OCI-LY7 (cell line): ENCODE results near the gene ARL3. TPM values are rescaled to one million over a fixed set of nuclear protein-coding genes. Genes with fewer than 3 reads are reported as not detected.

ENCODE experiments used
- BruUV-seq: library from RNA; stranded (reverse); fragments of 400-500 nt; replicated peaks from 2 replicates; lab custom pipeline; 2021; lab: Mats Ljungman, UMichigan
- CTCF ChIA-PET: fragments of 300-600 bp; sonication (Branson Sonifier 250); formaldehyde crosslinking; loops from one replicate; lab custom pipeline; 2022; ENCODE audit warnings: antibody characterized with exemption; ENCODE audit not compliant: unreplicated experiment; lab: Charles Lee
- POLR2A ChIA-PET: fragments of 300-600 bp; sonication (Branson Sonifier 250); formaldehyde crosslinking; loops from one replicate; lab custom pipeline; 2022; ENCODE audit warnings: antibody characterized with exemption; lab: Charles Lee
- DNase-seq: peaks from one replicate; pipeline ENCODE4 v3.0.0-alpha.2; 2015; ENCODE audit warnings: low spot score
- H2AFZ ChIP-seq: fragments of 200-600 bp; sonication (generic), shearing (Covaris generic); 2 replicates; pipeline ENCODE4 v1.6.1; 2014; ENCODE audit warnings: mild to moderate bottlenecking, antibody characterized with exemption, low read length, moderate library complexity
- H3K27ac ChIP-seq: fragments of 200-600 bp; sonication (generic); 2 replicates; pipeline ENCODE4 v1.5.1; 2014; ENCODE audit warnings: mixed run types, low read depth, mild to moderate bottlenecking, moderate library complexity, low read length, inconsistent platforms; ENCODE audit not compliant: poor library complexity, severe bottlenecking
- H3K36me3 ChIP-seq: fragments of 200-600 bp; sonication (generic); 2 replicates; pipeline ENCODE4 v1.6.1; 2014; ENCODE audit warnings: mild to moderate bottlenecking, antibody characterized with exemption, low read length, moderate library complexity, mixed read lengths; ENCODE audit not compliant: insufficient read depth
- H3K4me1 ChIP-seq: fragments of 200-600 bp; sonication (generic); 2 replicates; pipeline ENCODE4 v1.5.1; 2014; ENCODE audit warnings: mild to moderate bottlenecking, low read length; ENCODE audit not compliant: insufficient read depth, poor library complexity, severe bottlenecking
- H3K4me2 ChIP-seq: fragments of 200-600 bp; sonication (generic); 2 replicates; pipeline ENCODE4 v1.6.1; 2014; ENCODE audit warnings: mild to moderate bottlenecking, low read length
- H3K4me3 ChIP-seq: fragments of 200-600 bp; sonication (generic); 2 replicates; pipeline ENCODE4 v1.5.1; 2014; ENCODE audit warnings: mild to moderate bottlenecking, low read depth, low read length; ENCODE audit not compliant: poor library complexity, severe bottlenecking
- H3K79me2 ChIP-seq: fragments of 200-600 bp; sonication (generic); 2 replicates; pipeline ENCODE4 v1.6.1; 2016; ENCODE audit warnings: low read depth, mild to moderate bottlenecking, low read length, moderate library complexity, mixed read lengths; ENCODE audit not compliant: insufficient read depth
- H3K9me2 ChIP-seq: fragments of 200-600 bp; sonication (generic); 2 replicates; pipeline ENCODE4 v1.6.1; 2016; ENCODE audit warnings: mild to moderate bottlenecking, low read length, mixed read lengths; ENCODE audit not compliant: insufficient read depth
- H3K9me3 ChIP-seq: fragments of 200-600 bp; sonication (generic); 2 replicates; pipeline ENCODE4 v1.6.1; 2014; ENCODE audit warnings: mild to moderate bottlenecking, mixed run types, low read length, mixed read lengths
- H4K20me1 ChIP-seq: fragments of 200-600 bp; sonication (generic); 2 replicates; pipeline ENCODE4 v1.6.1; 2014; ENCODE audit warnings: mild to moderate bottlenecking, antibody characterized with exemption, low read length, moderate library complexity, mixed read lengths; ENCODE audit not compliant: insufficient read depth
- EZH2phosphoT487 ChIP-seq: fragments of 200-600 bp; sonication (generic); IDR thresholded peaks from 2 replicates; pipeline ENCODE4 v1.6.1; 2018; ENCODE audit warnings: low read depth, borderline replicate concordance, mild to moderate bottlenecking, mixed run types, antibody characterized with exemption, low read length, moderate library complexity, mixed read lengths
- intact Hi-C: fragments of 100-400 bp; cut with micrococcal nuclease; formaldehyde crosslinking; loops from one replicate; pipeline ENCODE4 v1.10.0; 2022; ENCODE audit not compliant: unreplicated experiment
- total RNA-seq, 2 experiments: library from RNA; depleted of rRNA in 1 of 2; stranded (reverse); fragments of >200 nt in 1 of 2; shearing (Covaris generic) in 1 of 2; gene quantifications; 2 replicates each; pipeline ENCODE4 v1.2.3, GENCODE V29; 2014 to 2022
- TF ChIP-seq, protein P1 (sequence below): fragments of 200-600 bp; sonication (generic); conservative IDR thresholded peaks from 2 replicates; pipeline ENCODE4 v1.5.1; 2014; ENCODE audit warnings: mild to moderate bottlenecking, antibody characterized with exemption, low read length, moderate library complexity, mixed read lengths

Gene ARL3
- total RNA-seq, 2 experiments from 2014 or later = 7.3 to 11.7 TPM

DNA sequence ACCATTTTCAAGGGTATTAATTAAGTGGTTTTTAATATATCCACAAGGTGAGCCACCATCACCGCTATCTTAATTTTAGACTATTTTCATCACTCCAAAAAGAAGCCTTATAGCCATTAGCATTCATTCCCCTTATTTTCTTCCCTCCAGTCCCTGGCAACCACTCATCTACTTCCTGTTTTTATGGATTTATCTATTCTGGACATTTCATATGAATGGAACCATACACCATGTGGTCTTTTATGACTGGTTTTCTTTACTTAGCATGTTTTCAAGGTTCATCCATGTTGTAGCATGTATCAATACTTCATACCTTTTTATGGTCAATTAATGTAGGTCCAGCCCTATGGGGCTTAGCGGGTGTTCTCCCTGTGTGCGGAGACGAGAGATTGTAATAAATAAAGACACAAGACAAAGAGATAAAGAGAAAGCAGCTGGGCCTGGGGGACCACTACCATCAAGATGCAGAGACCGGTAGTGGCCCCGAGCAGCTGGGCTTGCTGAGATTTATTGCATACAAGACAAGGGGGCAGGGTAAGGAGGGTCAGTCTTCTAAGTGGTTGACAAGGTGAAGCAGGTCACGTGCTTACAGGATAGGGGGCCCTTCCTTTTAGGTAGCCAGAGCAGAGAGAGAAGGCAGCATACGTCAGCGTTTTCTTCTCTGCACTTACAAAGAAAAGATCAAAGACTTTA is 44.2 kb upstream of the ARL3 start:
- H3K79me2 ChIP-seq = peaks cover 4% of the 10 kb centered on the region; the same call in 1 of the 2 replicates

DNA sequence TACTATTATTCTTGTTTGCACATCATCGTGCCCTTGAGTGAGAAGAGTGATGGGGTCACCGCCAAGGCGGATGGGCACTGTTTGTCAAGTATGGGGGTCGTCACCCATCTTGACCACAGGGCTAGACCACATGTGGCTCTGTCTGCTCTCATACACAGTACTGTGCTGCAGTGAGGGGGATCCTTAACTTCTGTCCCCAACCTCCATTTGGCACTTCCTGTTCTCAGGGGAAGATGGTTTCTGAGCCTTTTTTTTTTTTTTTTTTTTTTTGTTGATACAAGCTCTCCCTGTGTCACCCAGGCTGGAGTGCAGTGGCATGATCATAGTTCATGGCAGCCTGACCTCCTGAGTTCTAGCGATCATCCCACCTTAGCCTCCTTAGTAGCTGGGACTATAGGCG is 43.1 kb upstream of the ARL3 start:
- Histone ChIP-seq H2AFZ (no peak overlapping the region), H3K27ac (no peak overlapping the region), H3K36me3 (peaks cover 6% of the 10 kb centered on the region; the same call in 1 of the 2 replicates), H3K4me3 (no peak overlapping the region), H3K9me2 (no peaks in the 10 kb centered on the region), H3K4me2 (no peak overlapping the region), H3K4me1 (peaks cover 4% of the 10 kb centered on the region), H4K20me1 (no peaks in the 10 kb centered on the region), H3K9me3 (no peaks in the 10 kb centered on the region), H3K79me2 (peaks cover 4% of the 10 kb centered on the region; the same call in 1 of the 2 replicates)
- intact Hi-C loops = no loop called here
- ChIA-PET POLR2A (interaction anchor here (0.6 kb wide), 1 partner anchor 54 kb away, joined by 4 read pairs; no protein-coding TSS in a partner anchor), CTCF (no interaction called here)
- no TSS peak for BruUV-seq
- TF ChIP-seq EZH2phosphoT487 = no peak
- TF ChIP-seq, protein P1, sequence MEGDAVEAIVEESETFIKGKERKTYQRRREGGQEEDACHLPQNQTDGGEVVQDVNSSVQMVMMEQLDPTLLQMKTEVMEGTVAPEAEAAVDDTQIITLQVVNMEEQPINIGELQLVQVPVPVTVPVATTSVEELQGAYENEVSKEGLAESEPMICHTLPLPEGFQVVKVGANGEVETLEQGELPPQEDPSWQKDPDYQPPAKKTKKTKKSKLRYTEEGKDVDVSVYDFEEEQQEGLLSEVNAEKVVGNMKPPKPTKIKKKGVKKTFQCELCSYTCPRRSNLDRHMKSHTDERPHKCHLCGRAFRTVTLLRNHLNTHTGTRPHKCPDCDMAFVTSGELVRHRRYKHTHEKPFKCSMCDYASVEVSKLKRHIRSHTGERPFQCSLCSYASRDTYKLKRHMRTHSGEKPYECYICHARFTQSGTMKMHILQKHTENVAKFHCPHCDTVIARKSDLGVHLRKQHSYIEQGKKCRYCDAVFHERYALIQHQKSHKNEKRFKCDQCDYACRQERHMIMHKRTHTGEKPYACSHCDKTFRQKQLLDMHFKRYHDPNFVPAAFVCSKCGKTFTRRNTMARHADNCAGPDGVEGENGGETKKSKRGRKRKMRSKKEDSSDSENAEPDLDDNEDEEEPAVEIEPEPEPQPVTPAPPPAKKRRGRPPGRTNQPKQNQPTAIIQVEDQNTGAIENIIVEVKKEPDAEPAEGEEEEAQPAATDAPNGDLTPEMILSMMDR = no peak
- DNase-seq = no peak

More for the DNA sequence above, 44.2 kb upstream of the ARL3 start:
- Histone ChIP-seq H3K9me2 (no peaks in the 10 kb centered on the region), H4K20me1 (no peaks in the 10 kb centered on the region), H3K4me3 (no peak overlapping the region), H3K4me1 (peaks cover 4% of the 10 kb centered on the region), H3K36me3 (peaks cover 9% of the 10 kb centered on the region), H3K9me3 (no peaks in the 10 kb centered on the region), H3K27ac (no peak overlapping the region), H2AFZ (no peak overlapping the region), H3K4me2 (no peak overlapping the region)
- TF ChIP-seq, protein P1 = no peak
- TF ChIP-seq EZH2phosphoT487 = no peak
- no peak for DNase-seq
- POLR2A ChIA-PET = interaction anchor here (0.6 kb wide), 1 partner anchor 906 kb away, joined by 3 read pairs; no protein-coding TSS in a partner anchor
- intact Hi-C loops = no loop called here
- CTCF ChIA-PET = no interaction called here
- no TSS peak for BruUV-seq

DNA sequence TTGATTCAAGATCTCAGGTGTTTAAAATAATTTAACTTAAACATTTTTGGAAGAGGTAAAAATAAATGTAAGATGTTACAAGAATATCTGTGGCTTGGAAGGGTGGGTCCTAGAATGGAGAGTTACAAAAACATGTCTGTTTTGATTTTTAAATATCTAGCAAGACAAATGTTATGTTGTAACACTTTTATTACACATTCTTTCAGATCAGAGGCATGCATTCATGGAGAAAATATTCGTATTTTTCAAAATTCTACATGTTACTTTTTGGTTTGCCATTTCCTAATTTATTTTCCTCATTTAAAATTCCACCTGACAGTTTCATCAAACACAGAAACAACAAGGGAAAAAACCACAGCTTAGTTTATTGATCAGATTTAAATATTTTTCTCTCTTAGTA is 39.5 kb upstream of the ARL3 start:
- POLR2A ChIA-PET = interaction anchor here (1.5 to 1.9 kb wide), 2 partner anchors 9 to 16 kb away, joined by 4 to 5 read pairs; no protein-coding TSS in a partner anchor
- no peak overlapping the region for H2AFZ ChIP-seq
- H4K20me1 ChIP-seq = no peaks in the 10 kb centered on the region
- H3K27ac ChIP-seq = no peak overlapping the region
- H3K4me1 ChIP-seq = peaks cover 4% of the 10 kb centered on the region
- no peak overlapping the region for H3K4me2 ChIP-seq
- TSS peak; percentile 39 for BruUV-seq
- DNase-seq = no peak
- no peak overlapping the region for H3K4me3 ChIP-seq
- H3K79me2 ChIP-seq = peaks cover 4% of the 10 kb centered on the region; the same call in 1 of the 2 replicates
- TF ChIP-seq, protein P1 = no peak
- TF ChIP-seq EZH2phosphoT487 = no peak
- intact Hi-C loops = loop anchor here (2.0 to 5.0 kb wide), 2 partner anchors 74 to 147 kb away; no protein-coding TSS in a partner anchor
- CTCF ChIA-PET = no interaction called here
- H3K36me3 ChIP-seq = no peaks in the 10 kb centered on the region
- no peaks in the 10 kb centered on the region for H3K9me2 ChIP-seq
- no peaks in the 10 kb centered on the region for H3K9me3 ChIP-seq
